Measurements from ENCODE around the gene CNMD.
A peak's percentile ranks its signal among the peaks of the same experiment; 100 is the strongest.

CNMD gene

GRCh38 chr13:52749419-52749818 is 9.8 kb upstream of the CNMD start:
- no peak overlapping the region for H3K4me3 ChIP-seq (replicated peaks; ENCODE audit: low read depth, low read length)
- TF ChIP-seq, protein P1, sequence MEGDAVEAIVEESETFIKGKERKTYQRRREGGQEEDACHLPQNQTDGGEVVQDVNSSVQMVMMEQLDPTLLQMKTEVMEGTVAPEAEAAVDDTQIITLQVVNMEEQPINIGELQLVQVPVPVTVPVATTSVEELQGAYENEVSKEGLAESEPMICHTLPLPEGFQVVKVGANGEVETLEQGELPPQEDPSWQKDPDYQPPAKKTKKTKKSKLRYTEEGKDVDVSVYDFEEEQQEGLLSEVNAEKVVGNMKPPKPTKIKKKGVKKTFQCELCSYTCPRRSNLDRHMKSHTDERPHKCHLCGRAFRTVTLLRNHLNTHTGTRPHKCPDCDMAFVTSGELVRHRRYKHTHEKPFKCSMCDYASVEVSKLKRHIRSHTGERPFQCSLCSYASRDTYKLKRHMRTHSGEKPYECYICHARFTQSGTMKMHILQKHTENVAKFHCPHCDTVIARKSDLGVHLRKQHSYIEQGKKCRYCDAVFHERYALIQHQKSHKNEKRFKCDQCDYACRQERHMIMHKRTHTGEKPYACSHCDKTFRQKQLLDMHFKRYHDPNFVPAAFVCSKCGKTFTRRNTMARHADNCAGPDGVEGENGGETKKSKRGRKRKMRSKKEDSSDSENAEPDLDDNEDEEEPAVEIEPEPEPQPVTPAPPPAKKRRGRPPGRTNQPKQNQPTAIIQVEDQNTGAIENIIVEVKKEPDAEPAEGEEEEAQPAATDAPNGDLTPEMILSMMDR (IDR thresholded peaks at IDR 0.05; ENCODE audit: low read length, missing control alignments) = no peak
- DNase-seq (ENCODE audit: low read depth) = no peak

DNA sequence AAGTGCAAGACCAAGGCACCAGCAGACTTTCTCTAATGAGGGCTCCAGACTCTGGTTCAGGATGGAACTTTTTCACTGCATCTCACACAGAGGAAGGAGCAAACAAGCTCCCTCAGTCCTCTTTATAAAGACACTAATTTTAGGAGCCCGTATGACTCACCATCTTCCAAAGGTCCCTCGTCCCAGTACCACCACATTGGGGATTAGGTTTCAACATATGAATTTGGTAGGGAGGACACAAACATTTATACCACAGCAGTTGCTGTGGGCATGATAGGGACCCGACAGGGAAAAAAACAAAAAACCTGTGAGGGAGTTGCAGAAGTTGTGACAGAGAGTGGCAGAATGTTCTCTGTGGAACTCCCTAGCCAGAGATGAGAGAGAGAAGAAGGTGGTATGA is 6.5 kb upstream of the CNMD start:
- no peak overlapping the region for H3K4me3 ChIP-seq (replicated peaks; ENCODE audit: low read depth, low read length)
- no peak for DNase-seq (ENCODE audit: low read depth)

DNA sequence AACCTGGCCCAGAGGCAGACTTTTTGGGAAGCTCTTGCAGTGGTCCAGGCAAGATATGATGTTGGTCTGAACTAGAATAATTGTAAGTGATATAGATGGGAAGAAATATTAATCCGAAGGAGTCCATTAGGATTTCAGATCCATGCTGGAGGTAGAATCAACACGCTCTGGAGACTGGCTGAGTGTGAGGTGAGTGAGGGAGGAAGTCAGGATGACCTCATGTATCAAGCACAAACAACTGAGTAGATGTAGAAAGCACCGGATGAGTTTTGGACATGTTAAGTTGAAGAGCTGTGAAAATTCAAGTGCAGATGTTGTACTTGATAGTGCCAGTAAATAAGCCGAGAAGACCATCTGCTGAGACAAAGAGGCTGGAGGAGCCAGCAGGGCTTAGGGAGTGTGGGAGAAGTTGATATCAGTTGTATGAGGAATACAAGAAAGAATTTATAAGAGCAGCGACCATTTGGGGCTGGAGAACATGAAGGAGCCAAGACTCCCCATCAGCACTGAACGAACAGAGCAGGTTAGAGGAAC is 5.3 kb upstream of the CNMD start:
- no peak overlapping the region for H3K4me3 ChIP-seq (replicated peaks; ENCODE audit: low read depth, low read length)
- TF ChIP-seq, protein P1 (IDR thresholded peaks at IDR 0.05; ENCODE audit: low read length, missing control alignments) = no peak
- no peak for DNase-seq (ENCODE audit: low read depth)

More for the DNA sequence above, 6.5 kb upstream of the CNMD start:
- TF ChIP-seq, protein P1 (IDR thresholded peaks at IDR 0.05; ENCODE audit: low read length, missing control alignments) = no peak

DNA sequence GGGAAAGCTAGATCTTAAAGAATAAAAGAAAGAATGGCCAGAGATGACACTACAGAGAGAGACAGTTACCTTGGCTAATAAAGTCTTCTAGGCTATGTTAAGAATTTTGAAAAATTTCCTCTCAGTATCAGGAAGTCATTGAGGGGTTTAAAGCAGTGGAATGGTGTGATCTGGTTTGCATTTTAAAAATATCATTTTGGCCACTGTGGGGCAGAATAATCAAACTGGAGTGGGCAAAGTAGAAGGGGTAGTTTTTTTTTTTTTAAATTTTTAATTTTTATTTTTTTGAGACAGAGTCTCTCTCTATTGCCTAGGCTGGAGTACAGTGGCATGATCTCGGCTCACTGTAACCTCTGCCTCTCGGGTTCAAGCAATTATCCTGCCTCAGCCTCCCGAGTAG is 4.4 kb upstream of the CNMD start:
- TF ChIP-seq, protein P1 (IDR thresholded peaks at IDR 0.05; ENCODE audit: low read length, missing control alignments) = no peak
- no peak for DNase-seq (ENCODE audit: low read depth)
- H3K4me3 ChIP-seq (replicated peaks; ENCODE audit: low read depth, low read length) = no peak overlapping the region

DNA sequence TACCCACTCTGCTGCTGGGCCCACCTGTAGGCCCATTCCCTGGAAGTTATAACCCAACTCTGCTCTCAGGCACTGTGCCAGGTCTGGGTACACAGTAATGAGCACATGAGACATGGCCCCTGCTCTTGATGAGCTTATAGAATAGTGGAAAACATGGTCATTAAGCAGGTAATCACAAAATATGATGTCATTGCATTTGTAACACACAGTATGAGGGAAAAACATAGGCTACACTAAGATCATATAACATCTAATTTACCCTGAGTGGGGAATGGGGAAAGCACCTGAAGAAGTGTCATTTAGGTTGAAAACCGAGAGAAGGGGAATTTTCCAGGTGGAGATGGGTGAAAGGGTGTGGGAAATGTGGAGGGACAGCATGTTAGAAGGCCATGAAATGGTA is 3.9 kb upstream of the CNMD start:
- no peak overlapping the region for H3K4me3 ChIP-seq (replicated peaks; ENCODE audit: low read depth, low read length)
- DNase-seq (ENCODE audit: low read depth) = no peak
- TF ChIP-seq, protein P1 (IDR thresholded peaks at IDR 0.05; ENCODE audit: low read length, missing control alignments) = no peak

DNA sequence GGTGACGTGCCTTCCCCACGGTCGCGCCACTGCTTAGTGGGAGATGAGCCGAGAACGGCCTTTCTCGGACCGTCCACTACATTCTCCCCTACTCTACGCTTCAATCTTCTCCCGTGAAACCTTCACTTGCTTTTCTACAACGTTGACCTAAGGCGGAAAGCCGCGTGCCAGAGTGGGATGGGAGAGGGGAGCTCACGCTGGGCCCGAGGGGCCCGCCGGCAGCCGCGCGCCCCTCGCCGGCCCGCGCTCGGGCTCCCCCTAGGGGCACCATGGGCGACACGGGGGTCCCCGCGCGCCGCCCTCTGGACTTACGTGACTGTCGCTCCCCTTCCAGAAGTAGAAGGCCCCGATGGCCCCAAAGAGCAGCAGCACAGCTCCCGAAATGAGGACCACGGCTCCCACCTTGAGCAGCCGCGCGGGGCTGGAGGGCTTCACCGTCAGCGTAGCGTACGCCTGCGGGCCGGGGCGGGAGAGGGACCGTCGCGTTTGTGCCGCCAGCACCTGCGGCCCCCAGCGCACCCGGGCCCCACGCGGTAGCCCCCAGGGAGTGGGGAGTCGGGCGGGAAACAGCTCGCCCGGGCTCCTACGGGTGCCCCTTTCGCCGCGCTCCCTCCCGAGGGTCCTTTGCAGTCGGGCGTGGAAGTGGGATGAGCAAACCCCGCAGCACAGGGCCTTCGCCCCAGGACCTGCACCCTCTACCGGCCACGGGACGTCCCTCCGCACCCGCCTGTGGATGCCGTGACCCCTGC is 727 bp downstream of the CNMD start:
- TF ChIP-seq, protein P1 (IDR thresholded peaks at IDR 0.05; ENCODE audit: low read length, missing control alignments) = no peak
- no peak for DNase-seq (ENCODE audit: low read depth)
- H3K4me3 ChIP-seq (replicated peaks; ENCODE audit: low read depth, low read length) = peak overlapping the region; percentile 25

DNA sequence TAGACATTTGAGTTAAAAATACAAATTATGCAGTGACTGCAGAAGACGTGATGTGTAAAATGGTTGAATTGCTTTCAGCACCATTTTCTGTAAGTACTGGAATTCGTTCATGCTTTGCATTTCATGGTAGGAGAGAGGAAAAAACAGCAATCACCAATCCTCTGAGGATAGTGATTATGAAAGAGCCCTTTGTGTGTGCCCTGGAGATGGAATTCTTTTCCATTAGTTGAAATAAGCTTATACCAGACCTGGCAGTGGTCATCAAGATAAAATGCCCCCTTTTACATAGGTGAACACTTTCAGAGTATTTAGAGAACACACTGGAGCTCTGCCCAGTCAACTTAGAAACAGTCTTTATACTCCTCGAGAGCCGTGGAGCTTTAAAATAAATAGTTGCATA is 1.7 kb downstream of the CNMD start:
- no peak overlapping the region for H3K4me3 ChIP-seq (replicated peaks; ENCODE audit: low read depth, low read length)
- peak; percentile 4 for DNase-seq (ENCODE audit: low read depth)
- TF ChIP-seq, protein P1 (IDR thresholded peaks at IDR 0.05; ENCODE audit: low read length, missing control alignments) = no peak
